AG04449 (cell line): ENCODE results near the gene ZBTB7C.

Source experiments
- CTCF ChIA-PET: fragments of 350-600 bp; formaldehyde crosslinking; extraction: SDS; loops from one replicate; lab custom pipeline; 2021; ENCODE audit warnings: antibody characterized with exemption; lab: Yijun Ruan, JAX
- POLR2A ChIA-PET: fragments of 400-600, 350-600 bp; formaldehyde crosslinking; extraction: SDS; loops from one replicate; lab custom pipeline; 2020; ENCODE audit warnings: antibody characterized with exemption, inconsistent platforms; lab: Yijun Ruan, JAX
- DNase-seq: peaks from one replicate; pipeline ENCODE4 v3.0.0-alpha.2; 2010; ENCODE audit warnings: low read depth, low spot score
- H3K4me3 ChIP-seq: 2 replicates; pipeline ENCODE4 v1.5.1; 2011; ENCODE audit warnings: low read depth, mild to moderate bottlenecking, control low read depth, low read length
- TF ChIP-seq, protein P1 (sequence below): IDR thresholded peaks from one replicate; pipeline ENCODE4 v1.5.1; 2011; ENCODE audit warnings: mild to moderate bottlenecking, moderate library complexity, low read length, control low read depth, inconsistent platforms; ENCODE audit not compliant: insufficient read depth; ENCODE audit errors: missing control alignments

The ZBTB7C gene

GRCh38 chr18:48325115-48325665 lies 84.0 kb downstream of the ZBTB7C start:
- CTCF ChIA-PET = no interaction called here
- TF ChIP-seq, protein P1, sequence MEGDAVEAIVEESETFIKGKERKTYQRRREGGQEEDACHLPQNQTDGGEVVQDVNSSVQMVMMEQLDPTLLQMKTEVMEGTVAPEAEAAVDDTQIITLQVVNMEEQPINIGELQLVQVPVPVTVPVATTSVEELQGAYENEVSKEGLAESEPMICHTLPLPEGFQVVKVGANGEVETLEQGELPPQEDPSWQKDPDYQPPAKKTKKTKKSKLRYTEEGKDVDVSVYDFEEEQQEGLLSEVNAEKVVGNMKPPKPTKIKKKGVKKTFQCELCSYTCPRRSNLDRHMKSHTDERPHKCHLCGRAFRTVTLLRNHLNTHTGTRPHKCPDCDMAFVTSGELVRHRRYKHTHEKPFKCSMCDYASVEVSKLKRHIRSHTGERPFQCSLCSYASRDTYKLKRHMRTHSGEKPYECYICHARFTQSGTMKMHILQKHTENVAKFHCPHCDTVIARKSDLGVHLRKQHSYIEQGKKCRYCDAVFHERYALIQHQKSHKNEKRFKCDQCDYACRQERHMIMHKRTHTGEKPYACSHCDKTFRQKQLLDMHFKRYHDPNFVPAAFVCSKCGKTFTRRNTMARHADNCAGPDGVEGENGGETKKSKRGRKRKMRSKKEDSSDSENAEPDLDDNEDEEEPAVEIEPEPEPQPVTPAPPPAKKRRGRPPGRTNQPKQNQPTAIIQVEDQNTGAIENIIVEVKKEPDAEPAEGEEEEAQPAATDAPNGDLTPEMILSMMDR = no peak
- no peak overlapping the region for H3K4me3 ChIP-seq
- no peak for DNase-seq
- POLR2A ChIA-PET = no interaction called here

- DNase-seq = no peak
- ChIA-PET POLR2A (no interaction called here), CTCF (no interaction called here)
- TF ChIP-seq, protein P1 = no peak
- H3K4me3 ChIP-seq = no peak overlapping the region
Observed at GRCh38 chr18:48324651-48325050, 84.5 kb downstream of the ZBTB7C start.

DNA sequence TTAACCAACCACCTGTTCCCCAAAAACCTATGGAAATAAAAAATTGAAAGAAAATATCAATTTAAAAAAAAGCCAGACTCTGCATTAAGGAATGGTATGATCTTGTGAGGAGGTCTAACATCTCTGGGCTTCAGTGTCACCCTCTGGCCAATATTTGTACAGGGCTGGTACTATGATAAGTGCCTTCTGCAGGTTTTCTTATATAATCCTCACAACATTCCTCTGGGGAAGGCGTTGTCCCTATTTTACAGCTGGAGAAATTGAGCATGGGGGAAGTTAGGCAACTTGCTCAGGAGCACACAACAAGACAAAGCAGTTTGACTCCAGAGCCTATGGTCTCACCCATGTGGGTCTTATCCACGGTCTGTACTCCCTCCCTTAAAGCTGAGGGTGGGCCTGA lies 86.0 kb downstream of the ZBTB7C start:
- TF ChIP-seq, protein P1 = no peak
- CTCF ChIA-PET = no interaction called here

DNA sequence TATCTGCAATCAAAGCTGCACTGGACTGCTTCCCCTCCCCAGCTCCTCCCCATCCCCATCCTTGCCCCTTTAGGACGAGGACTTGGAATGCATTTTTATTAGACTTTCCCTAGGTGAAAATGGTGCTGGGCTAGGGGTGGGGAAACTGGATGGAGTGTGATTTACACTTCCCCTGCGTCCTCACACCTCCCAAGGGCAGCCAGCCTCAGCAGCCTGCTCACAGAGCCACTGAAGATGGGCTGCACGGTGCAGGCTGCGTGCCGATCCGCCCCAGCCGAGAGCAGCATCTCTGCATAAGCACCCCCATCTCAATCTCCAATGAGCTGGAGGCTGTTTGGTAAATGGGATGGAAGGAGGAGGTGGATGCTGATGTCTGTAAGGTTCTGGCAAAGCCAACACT lies 87.6 kb downstream of the ZBTB7C start:
- POLR2A ChIA-PET = no interaction called here
- CTCF ChIA-PET = interaction anchor here (0.8 kb wide), 1 partner anchor 26 kb away, joined by 3 read pairs; no protein-coding TSS in a partner anchor
- no peak for DNase-seq
- H3K4me3 ChIP-seq = no peak overlapping the region
- TF ChIP-seq, protein P1 = no peak

More for the DNA sequence above, 86.0 kb downstream of the ZBTB7C start:
- no peak for DNase-seq
- no peak overlapping the region for H3K4me3 ChIP-seq
- POLR2A ChIA-PET = no interaction called here

DNA sequence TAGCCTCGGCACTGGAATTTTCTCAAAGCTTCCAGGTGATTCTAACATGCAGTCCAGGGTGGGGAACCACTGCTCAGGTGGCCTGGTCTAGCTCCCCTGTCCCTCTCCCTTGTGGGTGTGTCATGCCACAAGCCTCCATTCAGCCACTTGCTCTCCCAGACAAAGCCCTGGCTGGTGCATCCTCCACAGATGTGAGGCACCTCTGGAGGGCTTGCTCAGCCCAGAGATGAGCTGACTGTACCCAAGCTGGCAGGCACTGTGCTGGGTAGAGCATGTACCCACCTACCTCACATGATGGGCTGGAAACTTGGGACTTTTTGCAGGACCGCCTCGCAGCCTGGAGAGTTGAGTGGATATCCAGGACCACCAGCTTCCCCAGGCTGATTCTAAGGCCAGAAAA lies 88.1 kb downstream of the ZBTB7C start:
- POLR2A ChIA-PET = no interaction called here
- no peak for DNase-seq
- TF ChIP-seq, protein P1 = no peak
- CTCF ChIA-PET = interaction anchor here (0.8 kb wide), 1 partner anchor 26 kb away, joined by 3 read pairs; no protein-coding TSS in a partner anchor
- no peak overlapping the region for H3K4me3 ChIP-seq

DNA sequence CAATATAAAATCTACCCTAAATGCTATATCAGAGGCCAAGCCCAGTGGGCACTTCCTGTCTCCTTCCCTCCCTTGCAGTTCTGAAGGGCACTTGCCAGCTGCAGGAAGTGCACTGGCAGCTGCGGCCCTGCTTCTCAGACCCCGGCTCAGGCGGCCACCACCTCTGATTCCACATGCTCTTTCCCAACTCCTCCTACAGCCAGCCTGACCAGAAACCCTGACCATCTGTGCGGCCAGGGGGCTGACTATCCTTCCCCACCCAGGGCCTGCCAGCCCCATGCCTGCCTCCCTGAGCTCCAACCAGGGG lies 88.6 kb downstream of the ZBTB7C start:
- TF ChIP-seq, protein P1 = no peak
- ChIA-PET CTCF (interaction anchor here (0.8 kb wide), 1 partner anchor 25 kb away, joined by 3 read pairs; no protein-coding TSS in a partner anchor), POLR2A (no interaction called here)
- H3K4me3 ChIP-seq = no peak overlapping the region
- no peak for DNase-seq
